Neuronal stem cell (in vitro differentiated cells): ENCODE results near the gene AJUBA.
A peak's percentile ranks its signal among the peaks of the same experiment; 100 is the strongest.
"Not testable (repeated sequence)": the region's sequence is repeated elsewhere in the genome, so short reads cannot be mapped to it uniquely, and the experiment has no call there.

Experiments
- DNase-seq: peaks from one replicate; pipeline ENCODE4 v3.0.0-alpha.2; 2013; ENCODE audit warnings: low spot score
- H2AFZ ChIP-seq: one replicate; pipeline ENCODE4 v1.6.1; 2013; ENCODE audit warnings: mild to moderate bottlenecking, low read length, inconsistent platforms
- H2AK5ac ChIP-seq: 2 replicates; pipeline ENCODE4 v1.6.1; 2013; ENCODE audit warnings: low read depth, mild to moderate bottlenecking, inconsistent platforms, low read length, moderate library complexity, mixed read lengths
- H2BK120ac ChIP-seq: 2 replicates; pipeline ENCODE4 v1.6.1; 2013; ENCODE audit warnings: low read depth, mild to moderate bottlenecking, inconsistent platforms, low read length, moderate library complexity, mixed read lengths
- H2BK12ac ChIP-seq: one replicate; pipeline ENCODE4 v1.6.1; 2013; ENCODE audit warnings: low read length, inconsistent platforms
- H2BK15ac ChIP-seq: 2 replicates; pipeline ENCODE4 v1.6.1; 2013; ENCODE audit warnings: mild to moderate bottlenecking, low read length, inconsistent platforms, mixed read lengths
- H2BK5ac ChIP-seq: one replicate; pipeline ENCODE4 v1.6.1; 2013; ENCODE audit warnings: inconsistent platforms, mild to moderate bottlenecking, low read length, moderate library complexity
- H3K14ac ChIP-seq: one replicate; pipeline ENCODE4 v1.6.1; 2013; ENCODE audit warnings: low read length, inconsistent platforms
- H3K18ac ChIP-seq: 2 replicates; pipeline ENCODE4 v1.6.1; 2013; ENCODE audit warnings: low read length, inconsistent platforms
- H3K23ac ChIP-seq: 2 replicates; pipeline ENCODE4 v1.6.1; 2013; ENCODE audit warnings: low read depth, mild to moderate bottlenecking, mixed read lengths, low read length, inconsistent platforms; ENCODE audit not compliant: poor library complexity
- H3K27ac ChIP-seq: replicated peaks from 3 replicates; pipeline ENCODE4 v1.5.1; 2013; ENCODE audit warnings: low read length, inconsistent platforms
- H3K27me3 ChIP-seq, 3 experiments: 2 replicates each; pipeline ENCODE4 v1.6.1; 2013; ENCODE audit warnings: low read length in 3 of 3, mild to moderate bottlenecking in 2 of 3, inconsistent platforms in 1 of 3, low read depth in 1 of 3, mixed read lengths in 1 of 3, moderate library complexity in 1 of 3; ENCODE audit not compliant: control insufficient read depth in 3 of 3, insufficient read depth in 3 of 3
- H3K36me3 ChIP-seq, 2 donors: replicated peaks in 1 of 2; 2 replicates each; pipeline ENCODE4 v1.6.1; 2013; ENCODE audit warnings: low read length in 2 of 2; ENCODE audit not compliant: control insufficient read depth in 2 of 2, insufficient read depth in 2 of 2
- H3K4ac ChIP-seq: 2 replicates; pipeline ENCODE4 v1.6.1; 2013; ENCODE audit warnings: inconsistent platforms, mild to moderate bottlenecking, low read length, moderate library complexity
- H3K4me1 ChIP-seq, 2 donors: 1 replicate in 1 of 2; 2 replicates in 1 of 2; pipeline ENCODE4 v1.6.1; 2013; ENCODE audit warnings: low read length in 2 of 2, low read depth in 1 of 2; ENCODE audit not compliant: control insufficient read depth in 2 of 2, insufficient read depth in 1 of 2
- H3K4me2 ChIP-seq: one replicate; pipeline ENCODE4 v1.6.1; 2013; ENCODE audit warnings: mild to moderate bottlenecking, low read length, inconsistent platforms; ENCODE audit not compliant: insufficient read depth, poor library complexity, severe bottlenecking
- H3K4me3 ChIP-seq, 2 donors: 2 replicates each; pipeline ENCODE4 v1.5.1; 2013; ENCODE audit warnings: low read length in 2 of 2, mild to moderate bottlenecking in 2 of 2, inconsistent platforms in 1 of 2, moderate library complexity in 1 of 2
- H3K79me1 ChIP-seq: one replicate; pipeline ENCODE4 v1.6.1; 2013; ENCODE audit warnings: low read depth, mild to moderate bottlenecking, inconsistent platforms, low read length, moderate library complexity
- H3K9ac ChIP-seq: one replicate; pipeline ENCODE4 v1.6.1; 2013; ENCODE audit warnings: mild to moderate bottlenecking, low read depth, low read length, inconsistent platforms; ENCODE audit not compliant: poor library complexity
- H3K9me3 ChIP-seq, 2 donors: replicated peaks in 1 of 2; 2 replicates each; pipeline versions ENCODE3 to v1.6.1; 2013; ENCODE audit warnings: low read length in 2 of 2, mild to moderate bottlenecking in 2 of 2, inconsistent platforms in 1 of 2, low read depth in 1 of 2, mixed read lengths in 1 of 2, moderate library complexity in 1 of 2; ENCODE audit not compliant: control insufficient read depth in 2 of 2, insufficient read depth in 1 of 2
- H4K8ac ChIP-seq: one replicate; pipeline ENCODE4 v1.6.1; 2013; ENCODE audit warnings: low read depth, mild to moderate bottlenecking, inconsistent platforms, low read length, moderate library complexity
- H4K91ac ChIP-seq: one replicate; pipeline ENCODE4 v1.6.1; 2013; ENCODE audit warnings: low read length, low read depth, mild to moderate bottlenecking, inconsistent platforms; ENCODE audit not compliant: poor library complexity
- WGBS, 2 donors: extraction: QIAGEN DNeasy Blood & Tissue Kit; methylation state at CpG; one replicate each; pipeline ENCODE4 v1.1.7; 2013; ENCODE audit warnings: missing lambda C conversion rate in 2 of 2, mixed read lengths in 1 of 2; ENCODE audit not compliant: insufficient read length in 2 of 2, insufficient replicate concordance in 1 of 2; ENCODE audit errors: extremely low coverage in 2 of 2; 5-methylcytosine and 5-hydroxymethylcytosine counted together

Gene AJUBA

DNA sequence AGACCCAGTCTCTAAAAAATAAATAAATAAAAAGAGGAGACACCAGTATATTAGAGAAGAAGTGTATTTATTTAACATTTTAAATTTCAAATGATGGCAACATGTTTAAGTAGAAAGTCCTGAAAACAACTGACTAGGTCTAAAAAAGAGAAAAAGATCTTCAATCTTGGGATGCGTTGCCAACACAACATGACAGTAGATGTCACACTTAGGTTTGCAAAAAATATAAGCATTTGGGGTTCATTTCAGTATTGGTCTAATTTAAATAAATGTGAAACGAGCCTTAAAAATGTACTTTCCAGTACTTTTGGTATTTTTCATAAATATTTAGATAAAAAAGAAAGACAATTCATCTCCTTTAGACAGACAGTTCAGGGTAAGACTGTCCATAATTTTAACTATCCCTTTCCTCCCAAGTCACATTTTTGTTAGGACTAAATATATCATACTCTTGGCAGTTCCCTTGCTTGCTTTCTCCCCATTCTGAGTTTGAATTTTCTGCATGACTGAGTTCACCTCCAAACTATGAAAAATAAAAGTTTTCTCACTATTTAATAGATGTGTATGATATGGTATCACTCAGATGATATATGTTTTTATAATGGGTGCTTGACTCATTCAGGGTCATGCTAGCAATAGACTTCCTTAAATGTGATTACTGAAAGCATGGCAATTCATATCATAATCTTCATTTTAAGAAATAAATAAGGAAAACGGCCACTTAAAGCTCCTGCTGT, 23.3 kb upstream of the AJUBA start:
- H3K4me3 ChIP-seq, result peak overlapping the region in 1 of 2 donors; percentile 83

DNA sequence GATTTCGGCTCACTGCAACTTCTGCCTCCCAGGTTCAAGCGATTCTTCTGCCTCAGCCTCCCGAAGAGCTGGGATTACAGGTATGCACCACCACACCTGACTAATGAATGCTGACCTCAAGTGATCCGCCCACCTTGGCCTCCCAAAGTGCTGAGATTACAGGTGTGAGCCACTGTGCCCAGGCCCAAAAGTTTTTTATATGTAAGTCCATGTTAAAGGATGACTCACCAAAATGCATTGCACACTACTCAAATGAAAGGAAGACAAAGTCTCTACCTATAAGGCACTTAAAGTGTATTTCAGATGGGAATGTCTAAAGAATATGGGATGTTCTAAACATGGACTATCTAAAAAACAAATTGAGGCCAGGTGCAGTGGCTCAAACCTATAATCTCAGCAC, 21.9 kb upstream of the AJUBA start:
- not testable (repeated sequence) for H3K4me2 ChIP-seq, H3K9ac ChIP-seq, H3K23ac ChIP-seq, H2AFZ ChIP-seq, H3K4ac ChIP-seq, H3K4me3 ChIP-seq, H3K18ac ChIP-seq, H3K14ac ChIP-seq, H2BK120ac ChIP-seq, H3K36me3 ChIP-seq, H2BK12ac ChIP-seq, H3K9me3 ChIP-seq, H4K8ac ChIP-seq, DNase-seq, H2BK15ac ChIP-seq, H2AK5ac ChIP-seq, H2BK5ac ChIP-seq, H3K79me1 ChIP-seq, H3K27ac ChIP-seq, H3K27me3 ChIP-seq, H4K91ac ChIP-seq, H3K4me1 ChIP-seq
- no CpG with 5 or more reads among the region's 4 CpGs for WGBS, 2 donors

More for the DNA sequence above, 23.3 kb upstream of the AJUBA start:
- peaks cover 5 to 7% of the 10 kb centered on the region in 2 donors for H3K4me1 ChIP-seq
- no peak overlapping the region for H2AK5ac ChIP-seq
- no peak overlapping the region for H3K4ac ChIP-seq
- no CpG with 5 or more reads among the region's 3 CpGs for WGBS, 2 donors
- no peak overlapping the region for H2BK15ac ChIP-seq
- no peaks in the 10 kb centered on the region for H3K27me3 ChIP-seq
- no peak overlapping the region for H3K27ac ChIP-seq
- H3K9me3 ChIP-seq, result peaks cover 0 to 8% of the 10 kb centered on the region in 2 donors
- H3K14ac ChIP-seq, result no peak overlapping the region
- H3K36me3 ChIP-seq, result no peaks in the 10 kb centered on the region
- H2BK12ac ChIP-seq, result no peak overlapping the region
- H3K4me2 ChIP-seq, result no peak overlapping the region
- no peak overlapping the region for H2BK5ac ChIP-seq
- no peak overlapping the region for H3K9ac ChIP-seq
- H3K79me1 ChIP-seq, result no peaks in the 10 kb centered on the region
- no peak overlapping the region for H3K18ac ChIP-seq
- H3K23ac ChIP-seq, result no peak overlapping the region
- no peak for DNase-seq
- H4K91ac ChIP-seq, result no peak overlapping the region
- no peak overlapping the region for H2BK120ac ChIP-seq
- no peak overlapping the region for H2AFZ ChIP-seq
- no peak overlapping the region for H4K8ac ChIP-seq

DNA sequence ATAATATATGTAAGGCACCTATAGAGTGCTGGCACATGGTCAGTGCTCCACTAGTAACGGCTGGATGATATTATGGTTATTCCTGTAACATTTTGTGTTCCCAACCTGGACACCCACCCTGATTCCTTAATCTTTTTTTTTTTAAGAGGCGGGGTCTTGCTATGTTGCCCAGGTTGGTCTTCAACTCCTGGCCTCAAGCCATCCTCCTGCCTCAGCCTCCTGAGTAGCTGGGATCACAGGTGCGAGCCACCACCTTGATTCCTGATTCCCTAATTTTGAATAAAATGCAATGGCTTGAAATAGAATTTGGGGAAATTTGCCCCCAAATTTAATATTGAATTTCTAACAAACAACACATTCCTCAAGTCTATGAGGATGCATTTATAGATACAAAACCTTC, 20.2 kb upstream of the AJUBA start:
- Histone ChIP-seq H2AK5ac (no peak overlapping the region), H4K8ac (no peak overlapping the region), H3K14ac (no peak overlapping the region), H2BK15ac (no peak overlapping the region), H2AFZ (no peak overlapping the region), H3K4me2 (no peak overlapping the region), H2BK12ac (no peak overlapping the region), H3K9me3 (peaks cover 0 to under 1% of the 10 kb centered on the region in 2 donors), H3K4me3 (no peak overlapping the region), H3K9ac (no peak overlapping the region), H3K23ac (no peak overlapping the region), H3K4ac (no peak overlapping the region), H2BK5ac (no peak overlapping the region), H3K79me1 (no peaks in the 10 kb centered on the region), H4K91ac (no peak overlapping the region), H3K27ac (no peak overlapping the region), H3K36me3 (no peaks in the 10 kb centered on the region), H3K27me3 (no peaks in the 10 kb centered on the region), H3K18ac (no peak overlapping the region), H3K4me1 (peaks cover 3 to 4% of the 10 kb centered on the region in 2 donors), H2BK120ac (no peak overlapping the region)
- WGBS, 2 donors, result no CpG with 5 or more reads among the region's 3 CpGs
- no peak for DNase-seq

DNA sequence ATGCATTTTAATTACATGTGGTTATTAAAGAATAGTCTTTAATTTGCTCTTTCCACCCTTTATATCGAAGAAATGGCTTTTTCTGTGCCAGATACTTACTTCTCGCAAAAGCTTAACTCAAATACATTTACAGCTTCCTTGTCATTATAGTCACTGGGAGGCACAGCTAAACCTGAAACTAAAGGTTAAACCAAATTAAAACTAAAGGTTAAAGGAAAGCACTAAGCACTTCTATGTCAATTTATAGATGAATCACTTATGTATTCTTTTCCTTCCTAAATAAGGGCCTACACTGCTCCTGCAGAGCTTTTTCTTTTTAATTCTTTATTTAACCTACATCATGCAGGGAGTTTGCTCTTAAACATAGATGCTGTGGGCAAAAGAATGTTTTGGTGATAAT, 18.5 kb upstream of the AJUBA start:
- Histone ChIP-seq H4K91ac (no peak overlapping the region), H2BK5ac (no peak overlapping the region), H3K27ac (no peak overlapping the region), H4K8ac (no peak overlapping the region), H2AK5ac (no peak overlapping the region), H3K14ac (no peak overlapping the region), H3K4me2 (no peak overlapping the region), H2BK15ac (no peak overlapping the region), H3K4me3 (no peak overlapping the region), H3K9ac (no peak overlapping the region), H3K18ac (no peak overlapping the region), H2BK12ac (no peak overlapping the region), H3K79me1 (no peaks in the 10 kb centered on the region), H2BK120ac (no peak overlapping the region), H3K36me3 (no peaks in the 10 kb centered on the region), H3K4ac (no peak overlapping the region), H3K27me3 (no peaks in the 10 kb centered on the region), H3K4me1 (no peaks in the 10 kb centered on the region), H3K23ac (no peak overlapping the region), H3K9me3 (no peaks in the 10 kb centered on the region), H2AFZ (no peak overlapping the region)
- DNase-seq, result no peak
- no CpG with 5 or more reads among the region's 2 CpGs for WGBS, 2 donors
